ENCODE results near the gene GTPBP2.

The GTPBP2 gene

DNA sequence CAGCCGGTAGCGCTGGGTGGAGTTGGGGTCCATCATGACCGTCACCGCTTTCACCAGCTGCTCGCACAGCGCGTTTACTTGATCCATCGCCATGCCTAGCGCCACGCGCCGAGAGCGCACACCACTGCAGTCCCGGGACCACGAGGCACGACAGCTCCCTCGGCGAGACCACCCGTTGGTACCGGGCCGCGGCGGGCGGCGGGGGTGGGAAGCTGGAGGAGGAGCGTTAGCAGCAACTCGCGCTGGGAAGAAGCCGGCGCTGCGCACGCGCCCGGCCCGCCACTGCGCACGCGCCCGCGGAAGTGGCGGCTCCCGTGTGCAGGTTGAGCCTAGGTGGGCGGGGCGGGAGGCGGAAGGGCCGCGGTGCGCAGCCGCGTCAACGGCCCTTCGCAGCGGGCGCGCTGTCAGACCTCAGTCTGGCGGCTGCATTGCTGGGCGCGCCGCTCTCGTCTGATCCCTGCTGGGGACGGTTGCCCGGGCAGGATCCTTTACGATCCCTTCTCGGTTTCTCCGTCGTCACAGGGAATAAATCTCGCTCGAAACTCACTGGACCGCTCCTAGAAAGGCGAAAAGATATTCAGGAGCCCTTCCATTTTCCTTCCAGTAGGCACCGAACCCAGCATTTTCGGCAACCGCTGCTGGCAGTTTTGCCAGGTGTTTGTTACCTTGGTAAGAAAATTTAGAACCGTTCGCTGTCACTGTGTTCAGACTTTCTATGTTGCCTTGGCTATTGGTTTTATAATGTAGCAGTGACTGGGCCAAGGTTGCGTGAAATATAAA is 53.1 kb downstream of the GTPBP2 start, which contains the start of the genes POLH and XPO5 (continued):
- TF ChIP-seq, protein P1, sequence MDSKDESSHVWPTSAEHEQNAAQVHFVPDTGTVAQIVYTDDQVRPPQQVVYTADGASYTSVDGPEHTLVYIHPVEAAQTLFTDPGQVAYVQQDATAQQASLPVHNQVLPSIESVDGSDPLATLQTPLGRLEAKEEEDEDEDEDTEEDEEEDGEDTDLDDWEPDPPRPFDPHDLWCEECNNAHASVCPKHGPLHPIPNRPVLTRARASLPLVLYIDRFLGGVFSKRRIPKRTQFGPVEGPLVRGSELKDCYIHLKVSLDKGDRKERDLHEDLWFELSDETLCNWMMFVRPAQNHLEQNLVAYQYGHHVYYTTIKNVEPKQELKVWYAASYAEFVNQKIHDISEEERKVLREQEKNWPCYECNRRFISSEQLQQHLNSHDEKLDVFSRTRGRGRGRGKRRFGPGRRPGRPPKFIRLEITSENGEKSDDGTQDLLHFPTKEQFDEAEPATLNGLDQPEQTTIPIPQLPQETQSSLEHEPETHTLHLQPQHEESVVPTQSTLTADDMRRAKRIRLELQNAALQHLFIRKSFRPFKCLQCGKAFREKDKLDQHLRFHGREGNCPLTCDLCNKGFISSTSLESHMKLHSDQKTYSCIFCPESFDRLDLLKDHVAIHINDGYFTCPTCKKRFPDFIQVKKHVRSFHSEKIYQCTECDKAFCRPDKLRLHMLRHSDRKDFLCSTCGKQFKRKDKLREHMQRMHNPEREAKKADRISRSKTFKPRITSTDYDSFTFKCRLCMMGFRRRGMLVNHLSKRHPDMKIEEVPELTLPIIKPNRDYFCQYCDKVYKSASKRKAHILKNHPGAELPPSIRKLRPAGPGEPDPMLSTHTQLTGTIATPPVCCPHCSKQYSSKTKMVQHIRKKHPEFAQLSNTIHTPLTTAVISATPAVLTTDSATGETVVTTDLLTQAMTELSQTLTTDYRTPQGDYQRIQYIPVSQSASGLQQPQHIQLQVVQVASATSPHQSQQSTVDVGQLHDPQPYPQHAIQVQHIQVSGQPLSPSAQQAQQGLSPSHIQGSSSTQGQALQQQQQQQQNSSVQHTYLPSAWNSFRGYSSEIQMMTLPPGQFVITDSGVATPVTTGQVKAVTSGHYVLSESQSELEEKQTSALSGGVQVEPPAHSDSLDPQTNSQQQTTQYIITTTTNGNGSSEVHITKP (tag by site-specific recombination; IDR thresholded peaks at IDR 0.05): 0 out of 2 replicates have a peak, but pooled peaks have one; percentile 10
- no peak for TF ChIP-seq ZNF48 (tag by site-specific recombination; IDR thresholded peaks at IDR 0.05)
- TF ChIP-seq KLF1 (tag by site-specific recombination; IDR thresholded peaks at IDR 0.05): no peak
- TF ChIP-seq ZNF10 (tag by site-specific recombination; IDR thresholded peaks at IDR 0.05): peak; percentile 11; the same call in 1 of the 2 replicates
- no peak for TF ChIP-seq ZNF585B (tag by site-specific recombination; IDR thresholded peaks at IDR 0.05)
- no peak for TF ChIP-seq ZNF132 (tag by site-specific recombination; IDR thresholded peaks at IDR 0.05; ENCODE audit: borderline replicate concordance)
- no peak for TF ChIP-seq ZNF23 (tag by site-specific recombination; IDR thresholded peaks at IDR 0.05; ENCODE audit: borderline replicate concordance)
- TF ChIP-seq ZNF16 (tag by site-specific recombination; IDR thresholded peaks at IDR 0.05; ENCODE audit: low read depth): no peak
- TF ChIP-seq KLF9 (tag by site-specific recombination; IDR thresholded peaks at IDR 0.05; ENCODE audit: low read depth): peak; percentile 68; the same call in 1 of the 2 replicates
- no peak for TF ChIP-seq ZNF548 (tag by site-specific recombination; IDR thresholded peaks at IDR 0.05)
- TF ChIP-seq ZNF510 (tag by site-specific recombination; IDR thresholded peaks at IDR 0.05; ENCODE audit: insufficient replicate concordance): no peak
- no peak for TF ChIP-seq MYNN (tag by site-specific recombination; IDR thresholded peaks at IDR 0.05; ENCODE audit: borderline replicate concordance)
- no peak; the same call in 1 of the 2 replicates for TF ChIP-seq KLF16 (tag by site-specific recombination; IDR thresholded peaks at IDR 0.05)
- peak; percentile 12; the same call in 1 of the 2 replicates for TF ChIP-seq PRDM1 (tag by site-specific recombination; IDR thresholded peaks at IDR 0.05)
- peak; percentile 27; the same call in 1 of the 2 replicates for TF ChIP-seq YY2 (tag by site-specific recombination; IDR thresholded peaks at IDR 0.05)
- TF ChIP-seq ZNF341 (tag by site-specific recombination; IDR thresholded peaks at IDR 0.05; ENCODE audit: low read depth): peak; percentile 24
- peak; percentile 92 for TF ChIP-seq OSR2 (tag by site-specific recombination; IDR thresholded peaks at IDR 0.05)
- TF ChIP-seq ZNF223 (tag by site-specific recombination; IDR thresholded peaks at IDR 0.05): no peak
- TF ChIP-seq ZNF24 (tag by site-specific recombination; IDR thresholded peaks at IDR 0.05): no peak
- TF ChIP-seq, protein P2, sequence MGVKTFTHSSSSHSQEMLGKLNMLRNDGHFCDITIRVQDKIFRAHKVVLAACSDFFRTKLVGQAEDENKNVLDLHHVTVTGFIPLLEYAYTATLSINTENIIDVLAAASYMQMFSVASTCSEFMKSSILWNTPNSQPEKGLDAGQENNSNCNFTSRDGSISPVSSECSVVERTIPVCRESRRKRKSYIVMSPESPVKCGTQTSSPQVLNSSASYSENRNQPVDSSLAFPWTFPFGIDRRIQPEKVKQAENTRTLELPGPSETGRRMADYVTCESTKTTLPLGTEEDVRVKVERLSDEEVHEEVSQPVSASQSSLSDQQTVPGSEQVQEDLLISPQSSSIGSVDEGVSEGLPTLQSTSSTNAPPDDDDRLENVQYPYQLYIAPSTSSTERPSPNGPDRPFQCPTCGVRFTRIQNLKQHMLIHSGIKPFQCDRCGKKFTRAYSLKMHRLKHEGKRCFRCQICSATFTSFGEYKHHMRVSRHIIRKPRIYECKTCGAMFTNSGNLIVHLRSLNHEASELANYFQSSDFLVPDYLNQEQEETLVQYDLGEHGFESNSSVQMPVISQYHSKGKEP (tag by site-specific recombination; IDR thresholded peaks at IDR 0.05): peak; percentile 54
- no peak for TF ChIP-seq ZNF791 (tag by site-specific recombination; IDR thresholded peaks at IDR 0.05)
- no peak for TF ChIP-seq ZNF274 (IDR thresholded peaks at IDR 0.05; ENCODE audit: low read length)
- TF ChIP-seq ZNF274 (tag by site-specific recombination; IDR thresholded peaks at IDR 0.05; ENCODE audit: borderline replicate concordance): no peak
- TF ChIP-seq GLIS2 (tag by site-specific recombination; IDR thresholded peaks at IDR 0.05): peak; percentile 69; the same call in 1 of the 2 replicates
- TF ChIP-seq ZNF626 (tag by site-specific recombination; IDR thresholded peaks at IDR 0.05): no peak
- no peak for TF ChIP-seq ZNF155 (tag by site-specific recombination; IDR thresholded peaks at IDR 0.05)
- peak; percentile 44; the same call in 1 of the 2 replicates for TF ChIP-seq ZBTB20 (tag by site-specific recombination; IDR thresholded peaks at IDR 0.05)
- TF ChIP-seq, protein P3, sequence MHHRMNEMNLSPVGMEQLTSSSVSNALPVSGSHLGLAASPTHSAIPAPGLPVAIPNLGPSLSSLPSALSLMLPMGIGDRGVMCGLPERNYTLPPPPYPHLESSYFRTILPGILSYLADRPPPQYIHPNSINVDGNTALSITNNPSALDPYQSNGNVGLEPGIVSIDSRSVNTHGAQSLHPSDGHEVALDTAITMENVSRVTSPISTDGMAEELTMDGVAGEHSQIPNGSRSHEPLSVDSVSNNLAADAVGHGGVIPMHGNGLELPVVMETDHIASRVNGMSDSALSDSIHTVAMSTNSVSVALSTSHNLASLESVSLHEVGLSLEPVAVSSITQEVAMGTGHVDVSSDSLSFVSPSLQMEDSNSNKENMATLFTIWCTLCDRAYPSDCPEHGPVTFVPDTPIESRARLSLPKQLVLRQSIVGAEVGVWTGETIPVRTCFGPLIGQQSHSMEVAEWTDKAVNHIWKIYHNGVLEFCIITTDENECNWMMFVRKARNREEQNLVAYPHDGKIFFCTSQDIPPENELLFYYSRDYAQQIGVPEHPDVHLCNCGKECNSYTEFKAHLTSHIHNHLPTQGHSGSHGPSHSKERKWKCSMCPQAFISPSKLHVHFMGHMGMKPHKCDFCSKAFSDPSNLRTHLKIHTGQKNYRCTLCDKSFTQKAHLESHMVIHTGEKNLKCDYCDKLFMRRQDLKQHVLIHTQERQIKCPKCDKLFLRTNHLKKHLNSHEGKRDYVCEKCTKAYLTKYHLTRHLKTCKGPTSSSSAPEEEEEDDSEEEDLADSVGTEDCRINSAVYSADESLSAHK (tag by site-specific recombination; IDR thresholded peaks at IDR 0.05): no peak; the same call in 1 of the 2 replicates
- TF ChIP-seq ZNF621 (tag by site-specific recombination; IDR thresholded peaks at IDR 0.05): no peak
- no peak for TF ChIP-seq BCL11A (tag by site-specific recombination; IDR thresholded peaks at IDR 0.05; ENCODE audit: low read depth)
- TF ChIP-seq SP3 (tag by site-specific recombination; IDR thresholded peaks at IDR 0.05): peak; percentile 77; the same call in 1 of the 2 replicates
- no peak; the same call in 1 of the 2 replicates for TF ChIP-seq REPIN1 (tag by site-specific recombination; IDR thresholded peaks at IDR 0.05; ENCODE audit: low read depth)
- TF ChIP-seq ZNF169 (tag by site-specific recombination; IDR thresholded peaks at IDR 0.05): no peak
- TF ChIP-seq ZNF501 (tag by site-specific recombination; IDR thresholded peaks at IDR 0.05): peak; percentile 77; the same call in 1 of the 2 replicates
